ENCODE data around the gene CFAP157.

CFAP157 gene

DNA sequence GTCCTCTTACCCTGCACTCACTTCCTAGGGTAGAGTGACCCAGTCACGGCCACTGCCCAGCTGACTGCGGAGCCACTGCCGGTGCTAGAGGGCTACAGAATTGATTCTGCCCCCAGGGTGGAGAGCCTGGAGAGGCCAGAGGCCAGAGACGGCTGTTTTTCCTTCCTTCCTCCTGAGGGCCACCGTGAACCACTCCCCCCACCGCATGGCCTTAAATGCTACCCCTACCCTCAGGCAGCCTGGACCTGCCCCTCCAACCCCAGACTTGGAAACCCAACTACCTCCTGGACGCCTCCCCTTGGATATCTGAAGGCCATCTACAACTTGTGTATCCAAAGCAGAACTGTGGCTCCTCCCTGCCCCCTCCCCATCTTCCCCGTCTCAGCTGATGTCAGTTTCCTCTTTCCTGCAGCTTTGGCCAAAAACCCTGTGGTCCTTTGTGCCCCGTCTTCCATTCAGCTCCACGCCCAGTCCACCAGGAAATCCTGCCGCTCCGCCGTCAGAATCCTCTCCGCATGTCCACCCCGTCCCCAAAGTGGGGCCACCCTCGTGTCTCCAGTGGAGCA, 55.4 kb downstream of the CFAP157 start:
- no peak for DNase-seq (ENCODE audit: low spot score)

DNA sequence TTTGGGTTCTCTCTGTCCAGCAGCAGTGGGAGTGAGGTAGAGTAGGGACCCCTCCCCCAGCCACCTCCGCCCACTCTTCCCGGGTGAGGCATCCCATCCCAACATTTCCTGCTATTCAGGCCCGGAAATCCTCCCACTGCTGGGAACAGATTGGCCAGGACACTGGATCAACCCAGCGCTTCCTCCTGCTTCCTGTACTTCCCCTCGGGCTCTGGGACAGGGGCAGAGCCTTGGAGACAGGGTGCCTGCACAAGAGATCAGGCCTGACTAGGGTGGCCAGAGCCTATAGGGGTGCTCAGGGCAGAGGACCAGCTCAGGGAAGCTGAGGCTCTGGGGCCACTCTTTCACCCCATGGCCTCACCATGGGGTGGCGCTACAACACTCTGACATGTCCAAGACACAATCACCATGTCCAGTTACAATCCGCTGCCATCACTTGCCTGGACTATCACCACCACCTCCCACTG, 57.2 kb downstream of the CFAP157 start:
- DNase-seq (ENCODE audit: low spot score): no peak

DNA sequence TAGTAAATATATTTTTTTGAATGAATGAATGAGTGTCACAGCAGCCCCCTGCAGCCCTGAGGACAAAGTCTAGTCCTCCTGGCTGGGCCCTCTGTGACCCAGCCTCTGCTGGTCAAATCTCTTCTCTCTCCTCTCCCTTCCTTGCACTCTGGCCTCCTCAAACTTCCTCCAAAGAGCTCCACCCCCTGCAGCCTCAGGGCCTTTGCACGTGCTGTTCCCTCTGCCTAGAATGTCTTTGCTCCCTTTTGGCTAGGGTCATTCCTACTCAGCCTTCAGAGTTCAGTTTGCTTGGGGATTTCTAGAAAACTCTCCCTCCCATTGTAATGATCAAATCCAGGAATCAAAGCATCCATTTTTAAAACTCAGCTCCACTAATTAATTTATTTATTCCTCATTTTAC, 58.6 kb downstream of the CFAP157 start:
- DNase-seq (ENCODE audit: low spot score): no peak
